ENCODE measurements around the gene ZFP36L1. TPM values are rescaled to one million over a fixed set of nuclear protein-coding genes. Genes with fewer than 3 reads are reported as not detected.

The ZFP36L1 gene
- total and polyA plus RNA-seq, 10 of the 15 experiments (the other 5 are each of a cell fraction or from before 2014, with no cell fraction given), result 22.0 to 184 (median 66.1) TPM

GRCh38 chr14:68789821-68790643 is 2.8 kb downstream of the ZFP36L1 start:
- in situ Hi-C loops (cut with MboI) (loop anchor here (5.0 to 10.0 kb wide), 3 partner anchors 388 to 543 kb away; no protein-coding TSS in a partner anchor), intact Hi-C loops (cut with micrococcal nuclease; ENCODE audit: unreplicated experiment) (loop anchor here (1.0 to 5.0 kb wide), 5 partner anchors 58 to 845 kb away; no protein-coding TSS in a partner anchor)
- Histone ChIP-seq H2AFZ (ENCODE audit: control insufficient read depth, low read depth, low read length) (no peak overlapping the region), H3K9ac (ENCODE audit: control insufficient read depth, insufficient read depth, low read length) (peak overlapping the region; percentile 99), H3K27ac (ENCODE audit: control insufficient read depth, insufficient read depth) (peak overlapping the region; percentile 100), H3K4me3 (peak overlapping the region; percentile 97), H3K4me2 (ENCODE audit: control insufficient read depth, insufficient read depth) (peak overlapping the region; percentile 94), H3K4me1 (ENCODE audit: control insufficient read depth, insufficient read depth, low read length) (peaks cover 27% of the 10 kb centered on the region), H4K20me1 (ENCODE audit: control insufficient read depth, insufficient read depth) (peaks cover 22% of the 10 kb centered on the region), H3K36me3 (ENCODE audit: control insufficient read depth in 2 of 2, insufficient read depth in 2 of 2, low read length in 1 of 2) (peaks cover 13 to 20% of the 10 kb centered on the region in 2 experiments), H3K79me2 (ENCODE audit: control insufficient read depth, insufficient read depth, low read length) (peaks cover 61% of the 10 kb centered on the region), H3K27me3 (replicated peaks in 1 of 2; ENCODE audit: control insufficient read depth in 2 of 2, insufficient read depth in 2 of 2, low read length in 1 of 2) (no peaks in the 10 kb centered on the region), H3K9me3 (replicated peaks; ENCODE audit: control insufficient read depth, insufficient read depth, low read length) (no peaks in the 10 kb centered on the region; the same call in 2 of the 3 replicates)
- RAD21 ChIA-PET (ENCODE audit: unreplicated experiment), result interaction anchor here (0.7 to 10.7 kb wide), 35 partner anchors 17 to 574 kb away, joined by 3 to 244 read pairs (median 6); no protein-coding TSS in a partner anchor
- peak; percentile 3 for ATAC-seq
- WGBS (ENCODE audit: insufficient coverage, insufficient replicate concordance, low lambda C conversion rate, missing lambda C conversion rate), result 4% methylated on average over 45 of the region's 45 CpGs
- no peak for DNase-seq (ENCODE audit: low read depth, low spot score)
- no TSS peak for BruUV-seq (replicated peaks)
- no peak for FAIRE-seq
- SMC1A ChIA-PET (ENCODE audit: uncharacterized antibody, unreplicated experiment), result interaction anchor here (0.7 to 9.5 kb wide), 30 partner anchors 9 to 956 kb away, joined by 3 to 200 read pairs (median 5); no protein-coding TSS in a partner anchor
- POLR2A ChIA-PET, result interaction anchor here (0.6 to 9.5 kb wide), 21 partner anchors 10 to 845 kb away, joined by 3 to 115 read pairs (median 4); no protein-coding TSS in a partner anchor
- CTCF ChIA-PET, result interaction anchor here (0.7 to 9.5 kb wide), 35 partner anchors 9 to 952 kb away, joined by 3 to 254 read pairs (median 4); no protein-coding TSS in a partner anchor
- TF ChIP-seq, protein P1, sequence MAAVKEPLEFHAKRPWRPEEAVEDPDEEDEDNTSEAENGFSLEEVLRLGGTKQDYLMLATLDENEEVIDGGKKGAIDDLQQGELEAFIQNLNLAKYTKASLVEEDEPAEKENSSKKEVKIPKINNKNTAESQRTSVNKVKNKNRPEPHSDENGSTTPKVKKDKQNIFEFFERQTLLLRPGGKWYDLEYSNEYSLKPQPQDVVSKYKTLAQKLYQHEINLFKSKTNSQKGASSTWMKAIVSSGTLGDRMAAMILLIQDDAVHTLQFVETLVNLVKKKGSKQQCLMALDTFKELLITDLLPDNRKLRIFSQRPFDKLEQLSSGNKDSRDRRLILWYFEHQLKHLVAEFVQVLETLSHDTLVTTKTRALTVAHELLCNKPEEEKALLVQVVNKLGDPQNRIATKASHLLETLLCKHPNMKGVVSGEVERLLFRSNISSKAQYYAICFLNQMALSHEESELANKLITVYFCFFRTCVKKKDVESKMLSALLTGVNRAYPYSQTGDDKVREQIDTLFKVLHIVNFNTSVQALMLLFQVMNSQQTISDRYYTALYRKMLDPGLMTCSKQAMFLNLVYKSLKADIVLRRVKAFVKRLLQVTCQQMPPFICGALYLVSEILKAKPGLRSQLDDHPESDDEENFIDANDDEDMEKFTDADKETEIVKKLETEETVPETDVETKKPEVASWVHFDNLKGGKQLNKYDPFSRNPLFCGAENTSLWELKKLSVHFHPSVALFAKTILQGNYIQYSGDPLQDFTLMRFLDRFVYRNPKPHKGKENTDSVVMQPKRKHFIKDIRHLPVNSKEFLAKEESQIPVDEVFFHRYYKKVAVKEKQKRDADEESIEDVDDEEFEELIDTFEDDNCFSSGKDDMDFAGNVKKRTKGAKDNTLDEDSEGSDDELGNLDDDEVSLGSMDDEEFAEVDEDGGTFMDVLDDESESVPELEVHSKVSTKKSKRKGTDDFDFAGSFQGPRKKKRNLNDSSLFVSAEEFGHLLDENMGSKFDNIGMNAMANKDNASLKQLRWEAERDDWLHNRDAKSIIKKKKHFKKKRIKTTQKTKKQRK (IDR thresholded peaks at IDR 0.05; ENCODE audit: low read depth, low read length), result no peak
- TF ChIP-seq NFYB (IDR thresholded peaks at IDR 0.05; ENCODE audit: insufficient read depth, low read depth, low read length), result no peak
- no peak for TF ChIP-seq SREBF1 (IDR thresholded peaks at IDR 0.05; ENCODE audit: low read length)
- TF ChIP-seq, protein P2, sequence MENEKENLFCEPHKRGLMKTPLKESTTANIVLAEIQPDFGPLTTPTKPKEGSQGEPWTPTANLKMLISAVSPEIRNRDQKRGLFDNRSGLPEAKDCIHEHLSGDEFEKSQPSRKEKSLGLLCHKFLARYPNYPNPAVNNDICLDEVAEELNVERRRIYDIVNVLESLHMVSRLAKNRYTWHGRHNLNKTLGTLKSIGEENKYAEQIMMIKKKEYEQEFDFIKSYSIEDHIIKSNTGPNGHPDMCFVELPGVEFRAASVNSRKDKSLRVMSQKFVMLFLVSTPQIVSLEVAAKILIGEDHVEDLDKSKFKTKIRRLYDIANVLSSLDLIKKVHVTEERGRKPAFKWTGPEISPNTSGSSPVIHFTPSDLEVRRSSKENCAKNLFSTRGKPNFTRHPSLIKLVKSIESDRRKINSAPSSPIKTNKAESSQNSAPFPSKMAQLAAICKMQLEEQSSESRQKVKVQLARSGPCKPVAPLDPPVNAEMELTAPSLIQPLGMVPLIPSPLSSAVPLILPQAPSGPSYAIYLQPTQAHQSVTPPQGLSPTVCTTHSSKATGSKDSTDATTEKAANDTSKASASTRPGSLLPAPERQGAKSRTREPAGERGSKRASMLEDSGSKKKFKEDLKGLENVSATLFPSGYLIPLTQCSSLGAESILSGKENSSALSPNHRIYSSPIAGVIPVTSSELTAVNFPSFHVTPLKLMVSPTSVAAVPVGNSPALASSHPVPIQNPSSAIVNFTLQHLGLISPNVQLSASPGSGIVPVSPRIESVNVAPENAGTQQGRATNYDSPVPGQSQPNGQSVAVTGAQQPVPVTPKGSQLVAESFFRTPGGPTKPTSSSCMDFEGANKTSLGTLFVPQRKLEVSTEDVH (IDR thresholded peaks at IDR 0.05; ENCODE audit: low read depth, partially characterized antibody), result no peak
- TF ChIP-seq RCOR1 (conservative IDR thresholded peaks at IDR 0.05; ENCODE audit: low read depth, low read length), result no peak
- 0 out of 3 replicates have a peak, but pooled peaks of 1 of the 2 experiments have one; percentile 16 for TF ChIP-seq EGR1 (IDR thresholded peaks at IDR 0.05; ENCODE audit: borderline replicate concordance in 1 of 2, low read depth in 2 of 2, low read length in 2 of 2)
- TF ChIP-seq HCFC1 (IDR thresholded peaks at IDR 0.05; ENCODE audit: low read length), result no peak
- no peak for TF ChIP-seq BACH1 (IDR thresholded peaks at IDR 0.05; ENCODE audit: borderline replicate concordance)
- TF ChIP-seq STAT1 (conservative IDR thresholded peaks at IDR 0.05), result no peak
- TF ChIP-seq, protein P3, sequence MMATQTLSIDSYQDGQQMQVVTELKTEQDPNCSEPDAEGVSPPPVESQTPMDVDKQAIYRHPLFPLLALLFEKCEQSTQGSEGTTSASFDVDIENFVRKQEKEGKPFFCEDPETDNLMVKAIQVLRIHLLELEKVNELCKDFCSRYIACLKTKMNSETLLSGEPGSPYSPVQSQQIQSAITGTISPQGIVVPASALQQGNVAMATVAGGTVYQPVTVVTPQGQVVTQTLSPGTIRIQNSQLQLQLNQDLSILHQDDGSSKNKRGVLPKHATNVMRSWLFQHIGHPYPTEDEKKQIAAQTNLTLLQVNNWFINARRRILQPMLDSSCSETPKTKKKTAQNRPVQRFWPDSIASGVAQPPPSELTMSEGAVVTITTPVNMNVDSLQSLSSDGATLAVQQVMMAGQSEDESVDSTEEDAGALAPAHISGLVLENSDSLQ (IDR thresholded peaks at IDR 0.05), result no peak
- TF ChIP-seq EZH2 (IDR thresholded peaks at IDR 0.05; ENCODE audit: borderline replicate concordance, control insufficient read depth, low read depth, low read length), result no peak
- TF ChIP-seq LARP7 (IDR thresholded peaks at IDR 0.05), result peak; percentile 64
- 0 out of 2 replicates have a peak, but pooled peaks have one; percentile 46 for TF ChIP-seq POLR2AphosphoS2 (IDR thresholded peaks at IDR 0.05; ENCODE audit: low read depth, low read length)
- TF ChIP-seq KLF5 (IDR thresholded peaks at IDR 0.05; ENCODE audit: partially characterized antibody), result no peak

All from GM12878 (cell line).